Urothelium cell line (cell line): Measurements from ENCODE around the gene RHOC.

Experiments
- DNase-seq: peaks from one replicate; pipeline ENCODE4 v3.0.0; 2011; ENCODE audit warnings: low spot score, mixed read lengths
- FAIRE-seq: peaks from 2 replicates; lab custom pipeline; 2011; peaks lifted over from hg19 to GRCh38; lab: Jason Lieb, UNC

Gene RHOC

GRCh38 chr1:112718691-112719418 is 11.9 kb upstream of the RHOC start:
- peak; percentile 89 for DNase-seq
- no peak for FAIRE-seq

GRCh38 chr1:112717263-112717873 is 10.4 kb upstream of the RHOC start:
- no peak for FAIRE-seq
- no peak for DNase-seq

GRCh38 chr1:112716133-112716720 is 9.3 kb upstream of the RHOC start:
- DNase-seq (peak; percentile 91), FAIRE-seq (no peak)

- FAIRE-seq (peak; percentile 9), DNase-seq (peak; percentile 99)
These were observed 8.5 kb upstream of the RHOC start, which contains the start of gene PPM1J for GRCh38 chr1:112715264-112716053. Gene PPM1J, minus strand, starts transcription at chr1:112715332. Its CDS starts 31 bp downstream, at chr1:112715301.

- FAIRE-seq: no peak
These were observed 7.7 kb upstream of the RHOC start for GRCh38 chr1:112714313-112715263.

GRCh38 chr1:112713466-112714312 is 6.8 kb upstream of the RHOC start:
- DNase-seq (no peak), FAIRE-seq (peak; percentile 50)

More at GRCh38 chr1:112714313-112715263, 7.7 kb upstream of the RHOC start:
- DNase-seq: no peak

- DNase-seq (no peak), FAIRE-seq (no peak)
These were observed 5.8 kb upstream of the RHOC start for GRCh38 chr1:112712701-112713128.

GRCh38 chr1:112712191-112712590 is 5.3 kb upstream of the RHOC start:
- no peak for DNase-seq
- no peak for FAIRE-seq

GRCh38 chr1:112711670-112712069 is 4.7 kb upstream of the RHOC start:
- DNase-seq: no peak
- no peak for FAIRE-seq

- DNase-seq (no peak), FAIRE-seq (no peak)
These were observed 4.1 kb upstream of the RHOC start for GRCh38 chr1:112711041-112711440.

- no peak for DNase-seq
- no peak for FAIRE-seq
These were observed 3.7 kb upstream of the RHOC start for GRCh38 chr1:112710586-112710985.

- DNase-seq (no peak), FAIRE-seq (no peak)
These were observed 3.2 kb upstream of the RHOC start for GRCh38 chr1:112710159-112710558.

GRCh38 chr1:112708489-112708888 is 1.6 kb upstream of the RHOC start:
- DNase-seq (no peak), FAIRE-seq (no peak)

GRCh38 chr1:112708002-112708448 is 1.1 kb upstream of the RHOC start:
- FAIRE-seq: no peak
- no peak for DNase-seq

- peak; percentile 93 for DNase-seq
- no peak for FAIRE-seq
These were observed 484 bp upstream of the RHOC start for GRCh38 chr1:112707221-112708001.

- FAIRE-seq (peak; percentile 48), DNase-seq (peak; percentile 96)
These were observed 1.8 kb downstream of the RHOC start for GRCh38 chr1:112704934-112705627.

GRCh38 chr1:112704391-112704933 is 2.5 kb downstream of the RHOC start:
- no peak for FAIRE-seq
- no peak for DNase-seq
